Epithelial cell of esophagus (primary cell): ENCODE results near the gene SAMD10.
"Not testable (repeated sequence)": the region's sequence is repeated elsewhere in the genome, so short reads cannot be mapped to it uniquely, and the experiment has no call there.

ENCODE experiments used
- DNase-seq: peaks from one replicate; pipeline ENCODE4 v3.0.0; 2010; ENCODE audit warnings: low read depth
- H3K4me3 ChIP-seq: 2 replicates; pipeline ENCODE4 v1.5.1; 2011; ENCODE audit warnings: mild to moderate bottlenecking, low read length, control low read depth
- TF ChIP-seq, protein P1 (sequence below): IDR thresholded peaks from 2 replicates; pipeline ENCODE4 v1.5.1; 2011; ENCODE audit warnings: low read depth, mild to moderate bottlenecking, low read length, control low read depth, inconsistent platforms; ENCODE audit not compliant: insufficient read depth; ENCODE audit errors: missing control alignments

The SAMD10 gene

GRCh38 chr20:63973160-63973479 is 6.3 kb downstream of the SAMD10 start:
- H3K4me3 ChIP-seq, result no peak overlapping the region
- DNase-seq, result no peak
- TF ChIP-seq, protein P1, sequence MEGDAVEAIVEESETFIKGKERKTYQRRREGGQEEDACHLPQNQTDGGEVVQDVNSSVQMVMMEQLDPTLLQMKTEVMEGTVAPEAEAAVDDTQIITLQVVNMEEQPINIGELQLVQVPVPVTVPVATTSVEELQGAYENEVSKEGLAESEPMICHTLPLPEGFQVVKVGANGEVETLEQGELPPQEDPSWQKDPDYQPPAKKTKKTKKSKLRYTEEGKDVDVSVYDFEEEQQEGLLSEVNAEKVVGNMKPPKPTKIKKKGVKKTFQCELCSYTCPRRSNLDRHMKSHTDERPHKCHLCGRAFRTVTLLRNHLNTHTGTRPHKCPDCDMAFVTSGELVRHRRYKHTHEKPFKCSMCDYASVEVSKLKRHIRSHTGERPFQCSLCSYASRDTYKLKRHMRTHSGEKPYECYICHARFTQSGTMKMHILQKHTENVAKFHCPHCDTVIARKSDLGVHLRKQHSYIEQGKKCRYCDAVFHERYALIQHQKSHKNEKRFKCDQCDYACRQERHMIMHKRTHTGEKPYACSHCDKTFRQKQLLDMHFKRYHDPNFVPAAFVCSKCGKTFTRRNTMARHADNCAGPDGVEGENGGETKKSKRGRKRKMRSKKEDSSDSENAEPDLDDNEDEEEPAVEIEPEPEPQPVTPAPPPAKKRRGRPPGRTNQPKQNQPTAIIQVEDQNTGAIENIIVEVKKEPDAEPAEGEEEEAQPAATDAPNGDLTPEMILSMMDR, result no peak

DNA sequence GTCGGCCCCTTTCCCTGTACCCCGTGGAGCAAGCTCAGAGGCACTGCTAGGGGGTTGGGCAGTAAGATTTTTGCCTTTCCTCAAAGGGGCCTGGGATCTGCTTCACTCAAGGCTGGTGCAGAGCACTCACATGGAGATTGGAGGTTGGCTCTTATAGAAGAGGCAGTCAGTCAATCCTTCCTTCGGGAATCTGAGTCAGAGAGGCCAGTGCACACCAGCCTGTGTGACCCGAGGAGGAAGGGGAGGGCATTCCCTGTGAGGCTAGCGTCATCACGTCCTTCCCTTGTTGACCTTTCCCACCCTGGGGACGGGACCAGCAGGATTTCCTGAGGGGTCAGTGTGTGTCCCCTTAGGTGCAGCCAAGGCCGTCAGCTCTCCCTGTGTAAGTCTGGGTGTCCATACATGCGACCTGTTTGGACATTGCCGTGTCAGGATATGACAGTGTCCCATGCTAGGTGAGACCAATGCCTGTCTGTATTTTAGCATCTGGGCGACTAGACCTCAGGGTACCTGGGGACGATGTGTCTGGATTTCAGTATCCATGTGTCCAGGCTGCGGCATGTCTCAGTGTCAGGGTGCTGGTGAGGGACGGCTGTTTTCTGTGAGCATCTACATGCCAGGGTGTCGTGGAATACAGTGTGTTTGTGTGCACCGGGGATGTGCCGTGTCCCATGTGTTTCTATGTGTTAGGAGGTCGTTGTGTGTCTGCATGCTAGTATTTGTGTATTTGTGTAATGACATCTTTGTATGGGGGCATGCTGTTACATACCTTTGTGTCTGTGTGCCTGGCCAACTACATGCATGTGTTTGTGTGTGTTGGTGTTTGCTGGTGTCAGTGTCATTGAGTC is 6.9 kb downstream of the SAMD10 start:
- H3K4me3 ChIP-seq, result no peak overlapping the region
- DNase-seq, result no peak
- TF ChIP-seq, protein P1, result no peak

- DNase-seq, H3K4me3 ChIP-seq: not testable (repeated sequence)
Observed at GRCh38 chr20:63971960-63972311, 7.5 kb downstream of the SAMD10 start.

DNA sequence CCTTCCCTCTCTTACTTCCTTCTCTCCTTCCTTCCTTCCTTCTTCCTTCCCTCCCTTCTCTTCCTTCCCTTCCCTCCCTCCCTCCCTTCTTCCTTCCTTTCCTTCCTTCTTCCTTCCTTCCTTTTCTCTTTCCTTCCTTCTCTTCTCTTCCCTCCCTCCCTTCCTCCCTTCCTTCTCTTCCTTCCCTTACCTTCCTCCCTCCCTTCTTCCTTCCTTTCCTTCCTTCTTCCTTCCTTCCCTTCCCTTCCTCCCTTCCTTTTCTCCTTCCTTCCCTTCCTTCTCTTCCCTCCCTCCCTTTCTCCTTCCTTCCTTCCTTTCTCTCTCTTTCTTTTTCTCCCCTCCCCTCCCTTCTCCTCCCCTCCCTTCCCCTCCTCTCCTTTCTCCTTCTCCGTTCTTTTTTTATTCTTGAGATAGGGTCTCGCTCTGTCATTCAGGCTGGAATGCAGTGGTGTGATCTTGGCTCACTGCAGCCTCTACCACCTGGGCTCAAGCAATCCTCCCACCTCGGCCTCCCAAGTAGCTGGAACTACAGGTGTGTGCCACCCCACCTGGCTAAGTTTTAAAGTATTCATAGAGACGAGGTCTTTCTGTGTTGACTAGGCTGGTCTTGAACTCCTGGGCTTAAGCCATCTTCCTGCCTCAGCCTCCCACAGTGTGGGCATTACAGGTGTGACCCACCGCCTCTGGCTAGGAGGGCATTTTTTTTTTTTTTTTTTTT is 8.6 kb downstream of the SAMD10 start:
- TF ChIP-seq, protein P1, result no peak
- no peak for DNase-seq
- no peak overlapping the region for H3K4me3 ChIP-seq

DNA sequence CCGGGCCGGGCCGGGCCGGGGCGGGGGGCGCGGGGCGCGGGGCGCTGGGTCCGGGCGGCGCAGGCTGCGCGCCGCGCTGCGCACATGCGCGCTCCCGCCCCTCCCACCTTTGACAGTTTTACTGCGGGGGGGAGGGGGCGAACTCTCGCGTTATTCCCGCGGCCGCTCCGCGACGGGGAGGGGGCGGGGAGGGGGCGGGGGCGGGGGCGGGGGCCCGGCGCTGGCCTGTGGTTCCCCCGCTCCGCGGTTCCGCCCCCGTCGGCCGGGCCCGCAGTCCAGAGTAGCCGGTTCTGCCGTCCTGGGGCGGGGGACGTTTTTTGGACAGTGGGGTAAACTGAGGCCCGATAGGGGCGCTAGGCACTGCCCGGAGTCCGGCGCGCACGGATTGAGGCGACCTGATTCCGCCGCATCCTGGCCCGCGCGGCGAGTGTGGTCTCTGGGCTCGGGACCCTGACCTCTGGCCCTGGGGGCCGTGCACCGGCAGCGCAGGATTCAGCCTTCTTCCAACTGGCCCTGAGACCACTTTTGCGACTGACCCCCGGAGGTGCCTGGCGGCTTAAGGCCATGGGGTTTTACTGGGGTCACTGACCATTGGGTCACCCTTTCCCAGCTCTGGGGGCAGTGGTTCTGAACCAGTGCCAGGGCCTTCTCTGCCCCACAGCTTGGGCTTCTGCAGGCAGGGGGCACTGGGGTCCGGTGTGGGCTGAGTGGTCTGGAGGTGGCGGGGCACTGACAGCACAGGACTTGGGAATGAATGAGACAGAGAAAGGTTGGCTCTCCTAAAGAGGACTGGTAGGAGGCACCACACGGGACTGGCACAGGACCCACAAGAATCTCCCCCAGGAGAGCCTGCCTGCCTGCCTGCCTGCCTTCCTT is 9.4 kb downstream of the SAMD10 start, which contains the start of gene ZNF512B:
ZNF512B (minus strand) TSS at position 93 of the 876 bp plus-strand sequence. CDS start 1,980 bp downstream, outside the sequence.
- TF ChIP-seq, protein P1, result no peak
- H3K4me3 ChIP-seq, result peak within 1 kb of the TSS; percentile 63
- DNase-seq, result peak; percentile 62

DNA sequence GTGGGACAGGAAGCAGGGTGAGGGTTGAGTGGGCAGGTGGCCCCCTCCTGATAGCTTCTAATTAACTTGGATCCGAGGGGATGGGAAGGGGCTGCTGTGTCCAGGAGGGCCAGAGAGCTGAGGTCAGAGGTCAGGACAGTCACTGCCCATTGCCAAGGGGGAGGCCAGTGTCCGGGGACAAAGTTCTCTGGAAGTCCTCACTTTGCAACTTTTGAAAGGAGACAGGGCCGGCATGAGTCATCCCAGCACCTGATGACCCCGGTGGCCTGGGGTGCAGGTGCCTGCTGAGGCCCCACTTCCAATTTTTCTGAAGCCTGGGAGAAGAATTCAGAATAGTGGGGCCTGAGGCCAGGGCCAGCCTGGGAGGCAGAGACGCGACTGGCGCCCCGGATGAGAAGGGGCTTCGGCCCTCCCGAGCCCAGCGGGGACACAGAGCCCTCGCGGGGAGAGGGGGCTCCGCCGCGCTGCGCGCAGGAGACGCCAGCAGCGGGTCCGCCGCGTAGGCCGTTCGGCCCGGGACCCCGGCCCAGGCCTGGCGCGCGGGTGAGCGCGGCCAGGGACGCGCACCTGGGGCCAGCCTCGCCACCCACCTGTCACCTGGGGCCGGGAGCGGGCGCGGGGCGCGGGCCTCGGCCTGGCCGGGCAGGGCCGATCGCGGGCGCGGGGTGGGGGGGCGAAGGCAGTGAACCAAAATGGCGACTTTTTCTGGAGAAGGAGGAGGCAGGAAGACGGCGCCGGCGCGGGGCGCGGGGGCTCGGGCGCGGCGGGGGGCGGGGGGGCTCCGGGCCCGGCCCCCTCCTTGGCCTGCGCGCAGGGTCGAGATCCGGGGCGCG is 10.3 kb downstream of the SAMD10 start:
- DNase-seq, result no peak
- TF ChIP-seq, protein P1, result no peak
- H3K4me3 ChIP-seq, result peak overlapping the region; percentile 63
